Mesothelial cell of epicardium (in vitro differentiated cells): ENCODE results near the gene NMU. TPM values are rescaled to one million over a fixed set of nuclear protein-coding genes. Genes with fewer than 3 reads are reported as not detected.
"Not testable (repeated sequence)": the region's sequence is repeated elsewhere in the genome, so short reads cannot be mapped to it uniquely, and the experiment has no call there.

Source experiments
- DNase-seq, 2 experiments: peaks; one replicate each; pipeline ENCODE4 v3.0.0; 2021; ENCODE audit warnings: low spot score in 2 of 2; ENCODE audit not compliant: unreplicated experiment in 2 of 2
- H3K27ac Mint-ChIP-seq: 2 replicates; pipeline ENCODE4 v1.8.0; 2021; ENCODE audit warnings: mixed read lengths
- H3K27me3 Mint-ChIP-seq: 2 replicates; pipeline ENCODE4 v1.8.0; 2021; ENCODE audit warnings: low read depth, mixed read lengths
- H3K36me3 Mint-ChIP-seq: 2 replicates; pipeline ENCODE4 v1.8.0; 2021; ENCODE audit warnings: mixed read lengths
- H3K4me1 Mint-ChIP-seq: 2 replicates; pipeline ENCODE4 v1.8.0; 2021; ENCODE audit warnings: mixed read lengths
- H3K4me3 Mint-ChIP-seq: 2 replicates; pipeline ENCODE4 v1.8.0; 2021; ENCODE audit warnings: mild to moderate bottlenecking, moderate library complexity, mixed read lengths
- H3K9me3 Mint-ChIP-seq: 2 replicates; pipeline ENCODE4 v1.8.0; 2021; ENCODE audit warnings: mixed read lengths
- total RNA-seq: library from RNA; stranded (reverse); gene quantifications from 3 replicates; pipeline ENCODE4 v1.2.1, GENCODE V29; 2021
- TF ChIP-seq, protein P1 (sequence below): fragments of 200-600 bp; sonication (generic); IDR thresholded peaks from one replicate; pipeline ENCODE4 v1.5.0; 2021; ENCODE audit warnings: antibody characterized with exemption; ENCODE audit not compliant: unreplicated experiment

NMU gene
- total RNA-seq, 1 donor from 2014 or later, result 2.2 TPM

DNA sequence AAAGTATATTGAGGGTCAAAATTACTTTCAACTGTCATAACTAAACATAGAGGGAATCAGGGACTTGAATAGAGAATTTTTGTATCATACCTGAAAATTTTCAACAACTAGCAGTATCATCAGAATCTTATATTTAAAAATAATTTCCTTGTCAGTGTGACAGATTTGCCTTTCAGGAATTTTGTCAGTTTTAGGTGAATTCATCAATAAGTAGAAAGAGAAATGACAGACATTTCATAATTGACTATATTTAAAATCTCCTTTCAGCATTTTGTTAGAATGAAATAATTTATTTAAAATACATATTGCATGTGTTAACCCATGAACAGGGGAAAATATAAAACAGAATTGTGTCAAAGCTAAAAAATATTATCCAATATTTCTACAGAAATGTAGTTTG is 35.5 kb downstream of the NMU start:
- Mint-ChIP-seq H3K27me3 (no peaks in the 10 kb centered on the region), H3K4me3 (no peak overlapping the region), H3K27ac (no peak overlapping the region), H3K4me1 (no peaks in the 10 kb centered on the region), H3K9me3 (no peaks in the 10 kb centered on the region), H3K36me3 (no peaks in the 10 kb centered on the region)
- DNase-seq, result no peak
- TF ChIP-seq, protein P1, sequence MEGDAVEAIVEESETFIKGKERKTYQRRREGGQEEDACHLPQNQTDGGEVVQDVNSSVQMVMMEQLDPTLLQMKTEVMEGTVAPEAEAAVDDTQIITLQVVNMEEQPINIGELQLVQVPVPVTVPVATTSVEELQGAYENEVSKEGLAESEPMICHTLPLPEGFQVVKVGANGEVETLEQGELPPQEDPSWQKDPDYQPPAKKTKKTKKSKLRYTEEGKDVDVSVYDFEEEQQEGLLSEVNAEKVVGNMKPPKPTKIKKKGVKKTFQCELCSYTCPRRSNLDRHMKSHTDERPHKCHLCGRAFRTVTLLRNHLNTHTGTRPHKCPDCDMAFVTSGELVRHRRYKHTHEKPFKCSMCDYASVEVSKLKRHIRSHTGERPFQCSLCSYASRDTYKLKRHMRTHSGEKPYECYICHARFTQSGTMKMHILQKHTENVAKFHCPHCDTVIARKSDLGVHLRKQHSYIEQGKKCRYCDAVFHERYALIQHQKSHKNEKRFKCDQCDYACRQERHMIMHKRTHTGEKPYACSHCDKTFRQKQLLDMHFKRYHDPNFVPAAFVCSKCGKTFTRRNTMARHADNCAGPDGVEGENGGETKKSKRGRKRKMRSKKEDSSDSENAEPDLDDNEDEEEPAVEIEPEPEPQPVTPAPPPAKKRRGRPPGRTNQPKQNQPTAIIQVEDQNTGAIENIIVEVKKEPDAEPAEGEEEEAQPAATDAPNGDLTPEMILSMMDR, result no peak

DNA sequence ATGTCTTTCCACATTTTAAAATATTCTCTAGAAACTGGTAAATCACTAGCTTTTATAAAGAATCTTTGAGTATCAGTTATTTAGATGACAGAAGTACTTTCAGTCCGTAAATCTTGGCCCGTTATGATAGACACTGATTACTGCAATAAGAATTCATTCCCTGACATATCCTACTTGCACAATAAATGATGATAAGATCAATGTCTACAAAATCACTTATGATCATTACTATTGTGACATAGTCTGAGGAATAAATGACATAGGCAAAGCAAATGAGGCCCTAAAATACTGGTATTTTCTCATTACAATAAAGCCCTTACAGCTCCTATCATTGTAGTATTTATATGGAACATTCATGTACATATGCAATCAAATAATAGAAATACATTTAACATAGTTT is 37.5 kb downstream of the NMU start:
- no peaks in the 10 kb centered on the region for H3K4me1 Mint-ChIP-seq
- TF ChIP-seq, protein P1, result no peak
- DNase-seq, result no peak
- H3K4me3 Mint-ChIP-seq, result no peak overlapping the region
- no peak overlapping the region for H3K27ac Mint-ChIP-seq
- H3K9me3 Mint-ChIP-seq, result no peaks in the 10 kb centered on the region
- no peaks in the 10 kb centered on the region for H3K27me3 Mint-ChIP-seq
- no peaks in the 10 kb centered on the region for H3K36me3 Mint-ChIP-seq

DNA sequence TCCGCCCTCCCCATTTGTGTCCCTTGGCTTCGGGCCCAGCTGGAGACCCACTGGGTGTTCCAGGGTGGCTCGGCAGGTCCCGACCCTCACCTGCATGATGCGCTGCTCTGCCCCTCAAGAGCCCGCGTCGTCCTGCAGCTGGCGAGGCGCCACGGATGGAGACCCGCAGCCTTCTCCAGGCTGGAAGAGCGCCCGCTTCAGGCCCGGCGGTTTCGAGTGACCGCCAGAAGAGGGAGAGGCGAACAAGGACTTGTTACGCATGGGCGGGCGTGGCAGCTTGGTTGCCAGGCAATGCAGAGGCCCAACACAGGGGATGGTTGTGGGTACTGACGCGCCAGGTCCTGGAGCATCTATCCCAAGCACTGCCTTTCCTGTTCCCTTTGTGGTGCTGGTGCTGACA is 44.1 kb downstream of the NMU start, which contains the start of gene PDCL2:
Gene PDCL2 (minus strand): TSS at position 232 of the 400 bp plus-strand sequence. CDS start 136 bp downstream, at position 96.
- no peak for DNase-seq
- Mint-ChIP-seq H3K27me3 (no peaks in the 10 kb centered on the region), H3K4me1 (no peaks in the 10 kb centered on the region), H3K4me3 (no peak within 1 kb of the TSS), H3K27ac (no peak within 1 kb of the TSS), H3K36me3 (no peaks in the 10 kb centered on the region), H3K9me3 (peaks cover 8% of the 10 kb centered on the region)
- TF ChIP-seq, protein P1, result no peak

DNA sequence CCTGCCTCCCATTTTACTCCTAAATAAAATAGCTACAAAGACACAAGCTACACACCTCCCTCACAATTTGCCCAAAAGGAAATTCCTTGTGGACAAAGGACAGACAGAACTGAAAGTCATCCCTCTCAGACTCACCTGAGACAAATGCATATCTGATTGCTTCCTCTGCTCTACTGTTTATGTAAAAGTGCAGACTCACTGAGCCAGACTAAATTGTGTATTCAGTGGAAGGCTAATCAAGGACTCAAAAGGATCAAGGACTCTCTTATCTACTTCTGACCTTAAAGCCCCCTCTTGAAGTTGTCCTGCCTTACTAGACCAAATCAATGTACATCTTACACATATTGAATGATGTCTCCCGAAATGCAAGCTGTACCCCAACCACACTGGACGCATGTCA is 47.9 kb downstream of the NMU start:
- TF ChIP-seq, protein P1, result no peak

DNA sequence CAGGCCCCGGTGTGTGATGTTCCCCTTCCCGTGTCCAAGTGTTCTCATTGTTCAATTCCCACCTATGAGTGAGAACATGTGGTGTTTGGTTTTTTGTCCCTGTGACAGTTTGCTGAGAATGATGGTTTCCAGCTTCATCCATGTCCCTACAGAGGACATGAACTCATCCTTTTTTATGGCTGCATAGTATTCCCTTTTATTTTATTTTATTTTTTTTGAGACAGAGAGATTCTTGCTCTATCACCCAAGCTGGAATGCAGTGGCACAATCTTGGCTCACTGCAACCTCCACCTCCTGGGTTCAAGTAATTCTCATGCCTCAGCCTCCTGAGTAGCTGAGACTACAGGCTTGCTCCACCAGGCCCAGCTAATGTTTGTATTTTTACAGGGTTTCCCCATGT is 53.3 kb downstream of the NMU start:
- not testable (repeated sequence) for H3K27ac Mint-ChIP-seq, H3K36me3 Mint-ChIP-seq, H3K4me1 Mint-ChIP-seq, H3K27me3 Mint-ChIP-seq, DNase-seq, H3K4me3 Mint-ChIP-seq
- peaks cover 13% of the 10 kb centered on the region for H3K9me3 Mint-ChIP-seq

More for the DNA sequence above, 47.9 kb downstream of the NMU start:
- H3K27me3 Mint-ChIP-seq, result no peaks in the 10 kb centered on the region
- DNase-seq, result no peak
- H3K27ac Mint-ChIP-seq, result no peak overlapping the region
- H3K4me3 Mint-ChIP-seq, result no peak overlapping the region
- peaks cover 15% of the 10 kb centered on the region for H3K9me3 Mint-ChIP-seq
- H3K4me1 Mint-ChIP-seq, result no peaks in the 10 kb centered on the region
- H3K36me3 Mint-ChIP-seq, result peaks cover 2% of the 10 kb centered on the region

DNA sequence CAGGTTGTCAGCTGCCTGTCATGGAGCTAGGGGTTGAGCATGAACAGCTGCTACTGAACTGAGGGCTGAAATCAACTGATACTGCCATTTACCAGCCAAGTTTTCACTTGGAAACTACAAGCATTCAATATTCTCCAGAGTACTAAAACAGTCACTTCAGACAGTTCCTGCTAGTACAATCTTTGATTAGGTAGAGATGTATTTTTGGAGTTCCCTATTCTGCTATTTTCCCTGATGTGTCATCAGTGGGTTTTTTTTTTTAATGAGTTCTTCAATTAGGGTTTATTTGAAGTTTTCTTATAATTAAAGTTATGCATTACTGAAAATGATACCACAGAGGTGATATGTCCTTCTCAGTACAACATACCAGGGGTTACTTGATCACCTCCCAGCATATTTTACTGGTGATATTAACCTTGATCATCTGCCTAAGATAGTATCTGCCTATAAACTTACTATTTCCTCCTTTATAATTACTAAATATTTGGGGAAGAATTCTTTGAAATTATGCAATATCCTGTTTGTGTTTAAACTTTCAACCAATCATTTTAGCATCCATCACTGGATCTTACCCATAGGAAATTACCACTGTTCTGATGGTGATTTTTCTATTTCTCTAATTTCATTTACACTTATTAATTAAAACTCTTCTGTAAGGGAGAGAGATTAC is 57.6 kb downstream of the NMU start:
- H3K36me3 Mint-ChIP-seq, result peaks cover 6% of the 10 kb centered on the region
- no peak for DNase-seq
- H3K27me3 Mint-ChIP-seq, result no peaks in the 10 kb centered on the region
- H3K4me1 Mint-ChIP-seq, result no peaks in the 10 kb centered on the region
- TF ChIP-seq, protein P1, result no peak
- no peak overlapping the region for H3K4me3 Mint-ChIP-seq
- peaks cover 36% of the 10 kb centered on the region for H3K9me3 Mint-ChIP-seq
- no peak overlapping the region for H3K27ac Mint-ChIP-seq
